HepG2 (cell line): ENCODE measurements around the gene EXPH5. TPM values are rescaled to one million over a fixed set of nuclear protein-coding genes. Genes with fewer than 3 reads are reported as not detected.

Experiments
- ATAC-seq: fragments of 200-7000 bp; cut with Tn5 transposase; 3 replicates; pipeline ENCODE4 v1.9.1; 2020; ENCODE audit warnings: mild to moderate bottlenecking, moderate library complexity
- BruUV-seq: library from RNA; stranded (reverse); fragments of 400-500 nt; replicated peaks from 2 replicates; lab custom pipeline; 2021; lab: Mats Ljungman, UMichigan
- CTCF ChIA-PET: fragments of 300-600 bp; formaldehyde crosslinking; extraction: SDS; loops from one replicate; lab custom pipeline; 2021; ENCODE audit warnings: low total read pairs, inconsistent platforms, low intra/inter-chr PET ratio; lab: Yijun Ruan, JAX
- POLR2A ChIA-PET: fragments of 350-600 bp; sonication (Branson Sonifier 250); formaldehyde crosslinking; loops from one replicate; lab custom pipeline; 2020; ENCODE audit warnings: antibody characterized with exemption, inconsistent platforms; lab: Yijun Ruan, JAX
- DNase-seq: peaks from one replicate; pipeline ENCODE4 v3.0.0-alpha.2; 2015; ENCODE audit warnings: low spot score
- FAIRE-seq: peaks from 3 replicates; lab custom pipeline; 2011; peaks lifted over from hg19 to GRCh38; lab: Jason Lieb, UNC
- H2AFZ ChIP-seq: one replicate; pipeline ENCODE4 v1.6.1; 2011; ENCODE audit warnings: low read length, inconsistent platforms
- H3K27ac ChIP-seq: fragments of 300-600 bp; 3 replicates; pipeline ENCODE4 v1.8.0; 2011; ENCODE audit warnings: mixed run types, mild to moderate bottlenecking, mixed read lengths, low read length, inconsistent platforms; ENCODE audit not compliant: insufficient read depth; ENCODE audit errors: extremely low read length
- H3K27me3 ChIP-seq, 2 experiments: fragments of 200-600 bp in 1 of 2; 2 replicates in 1 of 2; 3 replicates in 1 of 2; pipeline versions ENCODE4 v1.6.0 to v1.8.0; 2011; ENCODE audit warnings: low read length in 2 of 2, mild to moderate bottlenecking in 2 of 2, moderate library complexity in 2 of 2, inconsistent platforms in 1 of 2; ENCODE audit not compliant: insufficient read depth in 2 of 2, control insufficient read depth in 1 of 2
- H3K36me3 ChIP-seq, 2 experiments: fragments of 200-600 bp in 1 of 2; replicated peaks in 1 of 2; 2 replicates in 1 of 2; 3 replicates in 1 of 2; pipeline versions ENCODE4 v1.5.1 to v1.8.0; 2011; ENCODE audit warnings: low read length in 2 of 2, inconsistent platforms in 1 of 2; ENCODE audit not compliant: insufficient read depth in 2 of 2, control insufficient read depth in 1 of 2
- H3K4me1 ChIP-seq: 2 replicates; pipeline ENCODE4 v1.5.1; 2012; ENCODE audit warnings: low read length, inconsistent platforms; ENCODE audit not compliant: insufficient read depth
- H3K4me2 ChIP-seq: 2 replicates; pipeline ENCODE4 v1.6.0; 2011; ENCODE audit warnings: low read depth, low read length, inconsistent platforms
- H3K4me3 ChIP-seq, 3 experiments: fragments of 200-600 bp in 1 of 3; sonication (generic), shearing (Covaris generic) in 1 of 3; replicated peaks in 1 of 3; 2 replicates each; pipeline ENCODE4 v1.5.1; 2011 to 2016; ENCODE audit warnings: low read length in 3 of 3, inconsistent platforms in 2 of 3, low read depth in 2 of 3, mild to moderate bottlenecking in 2 of 3, control low read depth in 1 of 3, mixed read lengths in 1 of 3; ENCODE audit not compliant: insufficient read depth in 1 of 3
- H3K79me2 ChIP-seq: one replicate; pipeline ENCODE4 v1.6.1; 2011; ENCODE audit warnings: low read length, inconsistent platforms; ENCODE audit not compliant: insufficient read depth
- H3K9ac ChIP-seq: 2 replicates; pipeline ENCODE4 v1.6.0; 2011; ENCODE audit warnings: mild to moderate bottlenecking, low read depth, low read length, inconsistent platforms; ENCODE audit not compliant: insufficient read depth
- H3K9me3 ChIP-seq: 2 replicates; pipeline ENCODE4 v1.5.1; 2012; ENCODE audit warnings: mild to moderate bottlenecking, low read length
- H4K20me1 ChIP-seq: 2 replicates; pipeline ENCODE4 v1.6.0; 2011; ENCODE audit warnings: inconsistent platforms, mild to moderate bottlenecking, low read length, moderate library complexity; ENCODE audit not compliant: insufficient read depth
- ADNP ChIP-seq: sonication (generic); formaldehyde crosslinking; IDR thresholded peaks from 2 replicates; pipeline ENCODE4 v1.4.0; 2020; ENCODE audit warnings: missing genetic modification reagents
- DMTF1 ChIP-seq: sonication (generic); formaldehyde crosslinking; IDR thresholded peaks from 2 replicates; pipeline ENCODE4 v1.4.0; 2020; ENCODE audit warnings: mild to moderate bottlenecking, missing genetic modification reagents
- GATA4 ChIP-seq: sonication (generic); IDR thresholded peaks from 2 replicates; pipeline ENCODE4 v1.6.1; 2016; ENCODE audit warnings: antibody characterized with exemption, low read depth, borderline replicate concordance
- GTF3A ChIP-seq: sonication (generic); formaldehyde crosslinking; conservative IDR thresholded peaks from 2 replicates; pipeline ENCODE4 v1.4.0; 2020; ENCODE audit warnings: mild to moderate bottlenecking, missing genetic modification reagents
- KDM6A ChIP-seq: IDR thresholded peaks from 2 replicates; pipeline ENCODE4 v1.6.1; 2016; ENCODE audit warnings: low read depth
- NCOA2 ChIP-seq: sonication (generic); formaldehyde crosslinking; IDR thresholded peaks from 2 replicates; pipeline ENCODE4 v1.8.0; 2022; ENCODE audit warnings: inconsistent platforms
- NCOA5 ChIP-seq: sonication (generic); formaldehyde crosslinking; IDR thresholded peaks from 2 replicates; pipeline ENCODE4 v1.4.0; 2020; ENCODE audit warnings: missing genetic modification reagents
- POLR2AphosphoS2 ChIP-seq: IDR thresholded peaks from 2 replicates; pipeline ENCODE4 v1.6.1; 2011; ENCODE audit warnings: low read depth, low read length, improper control_type of control experiment
- REL ChIP-seq: sonication (generic); formaldehyde crosslinking; conservative IDR thresholded peaks from 2 replicates; pipeline ENCODE4 v1.8.0; 2022; ENCODE audit warnings: mild to moderate bottlenecking, missing genetic modification reagents, moderate library complexity
- SALL1 ChIP-seq: sonication (generic); formaldehyde crosslinking; IDR thresholded peaks from 2 replicates; pipeline ENCODE4 v1.8.0; 2022; ENCODE audit warnings: mild to moderate bottlenecking, missing genetic modification reagents
- SMARCC2 ChIP-seq: fragments of 450-650 bp; IDR thresholded peaks from 2 replicates; pipeline ENCODE4 v1.6.1; 2017; ENCODE audit warnings: antibody characterized with exemption, mild to moderate bottlenecking
- STAT6 ChIP-seq: sonication (generic); formaldehyde crosslinking; IDR thresholded peaks from 2 replicates; pipeline ENCODE4 v1.4.0; 2020; ENCODE audit warnings: missing genetic modification reagents, mild to moderate bottlenecking, borderline replicate concordance
- ZBED4 ChIP-seq: sonication (generic); formaldehyde crosslinking; IDR thresholded peaks from 2 replicates; pipeline ENCODE4 v1.4.0; 2020; ENCODE audit warnings: missing genetic modification reagents, borderline replicate concordance
- ZNF354B ChIP-seq: sonication (generic); formaldehyde crosslinking; IDR thresholded peaks from 2 replicates; pipeline ENCODE4 v1.8.0; 2022; ENCODE audit warnings: mild to moderate bottlenecking, missing genetic modification reagents
- ZNF501 ChIP-seq: sonication (generic); formaldehyde crosslinking; IDR thresholded peaks from 2 replicates; pipeline ENCODE4 v1.5.1; 2020; ENCODE audit warnings: mild to moderate bottlenecking, moderate library complexity, missing genetic modification reagents
- in situ Hi-C: cut with HindIII; loops from 2 replicates; pipeline ENCODE4 v1.10.0; 2017; ENCODE audit warnings: low pct_unique_long_range_greater_than_20kb; ENCODE audit not compliant: extremely low pct_ligation_motif_present
- intact Hi-C: fragments of 100-400 bp; cut with micrococcal nuclease; formaldehyde crosslinking; loops from one replicate; pipeline ENCODE4 v1.10.0; 2022; ENCODE audit not compliant: unreplicated experiment
- polyA plus RNA-seq, 8 experiments: library from polyadenylated mRNA; depleted of rRNA in 3 of 8; stranded (reverse) in 7 of 8; unstranded in 1 of 8; fragments of >200 nt; fragmentation: Illumina TruSeq in 4 of 8; extraction: Trizol in 4 of 8; gene quantifications; 2 replicates each; pipeline versions ENCODE4 v1.2.1 to v1.2.3, GENCODE V29; 2011 to 2016; ENCODE audit warnings: low read depth in 4 of 8, missing spikeins in 1 of 8, mixed read lengths in 1 of 8; ENCODE audit not compliant: insufficient read depth in 1 of 8
- total RNA-seq, 5 experiments: library from RNA; depleted of rRNA; stranded (reverse); fragments of >200 nt; fragmentation: Illumina TruSeq; extraction: Trizol; gene quantifications; 2 replicates each; pipeline ENCODE4 v1.2.3, GENCODE V29; 2016; ENCODE audit warnings: low read depth in 1 of 5
- TF ChIP-seq, protein P1 (sequence below): sonication (generic); formaldehyde crosslinking; IDR thresholded peaks from 2 replicates; pipeline ENCODE4 v1.5.1; 2020; ENCODE audit warnings: missing genetic modification reagents, mild to moderate bottlenecking, borderline replicate concordance

The EXPH5 gene
- total and polyA plus RNA-seq, 2 of the 13 experiments (the other 11 are each of a cell fraction or from before 2014, with no cell fraction given), result under 0.01 to 0.02 TPM

- TF ChIP-seq KDM6A (no peak), SALL1 (CRISPR knock-in tag) (no peak), GTF3A (CRISPR knock-in tag) (no peak), ZNF354B (CRISPR knock-in tag) (no peak), POLR2AphosphoS2 (no peak), ZNF501 (CRISPR knock-in tag) (no peak), ADNP (no peak), SMARCC2 (no peak), NCOA2 (CRISPR knock-in tag) (no peak), GATA4 (no peak), DMTF1 (CRISPR knock-in tag) (no peak), ZBED4 (CRISPR knock-in tag) (no peak), STAT6 (CRISPR knock-in tag) (no peak), REL (no peak), NCOA5 (CRISPR knock-in tag) (no peak)
- TF ChIP-seq, protein P1, sequence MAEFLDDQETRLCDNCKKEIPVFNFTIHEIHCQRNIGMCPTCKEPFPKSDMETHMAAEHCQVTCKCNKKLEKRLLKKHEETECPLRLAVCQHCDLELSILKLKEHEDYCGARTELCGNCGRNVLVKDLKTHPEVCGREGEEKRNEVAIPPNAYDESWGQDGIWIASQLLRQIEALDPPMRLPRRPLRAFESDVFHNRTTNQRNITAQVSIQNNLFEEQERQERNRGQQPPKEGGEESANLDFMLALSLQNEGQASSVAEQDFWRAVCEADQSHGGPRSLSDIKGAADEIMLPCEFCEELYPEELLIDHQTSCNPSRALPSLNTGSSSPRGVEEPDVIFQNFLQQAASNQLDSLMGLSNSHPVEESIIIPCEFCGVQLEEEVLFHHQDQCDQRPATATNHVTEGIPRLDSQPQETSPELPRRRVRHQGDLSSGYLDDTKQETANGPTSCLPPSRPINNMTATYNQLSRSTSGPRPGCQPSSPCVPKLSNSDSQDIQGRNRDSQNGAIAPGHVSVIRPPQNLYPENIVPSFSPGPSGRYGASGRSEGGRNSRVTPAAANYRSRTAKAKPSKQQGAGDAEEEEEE (CRISPR knock-in tag), result no peak
- in situ Hi-C loops, result no loop called here
- H3K4me3 ChIP-seq, result no peak overlapping the region
- H3K79me2 ChIP-seq, result no peaks in the 10 kb centered on the region
- no TSS peak for BruUV-seq
- no peak for DNase-seq
- H3K4me2 ChIP-seq, result no peak overlapping the region
- FAIRE-seq, result no peak
- H2AFZ ChIP-seq, result no peak overlapping the region
- no peaks in the 10 kb centered on the region for H3K9me3 ChIP-seq
- H3K36me3 ChIP-seq, result no peaks in the 10 kb centered on the region
- H3K4me1 ChIP-seq, result no peaks in the 10 kb centered on the region
- no peak for ATAC-seq
- ChIA-PET POLR2A (no interaction called here), CTCF (no interaction called here)
- no peaks in the 10 kb centered on the region for H4K20me1 ChIP-seq
- no peaks in the 10 kb centered on the region for H3K27me3 ChIP-seq
- H3K27ac ChIP-seq, result no peak overlapping the region
- H3K9ac ChIP-seq, result no peak overlapping the region
- intact Hi-C loops, result no loop called here
These were observed 13.5 kb downstream of the EXPH5 start for GRCh38 chr11:108580043-108580442.
